GM21825 (cell line): Measurements from ENCODE around the gene CRISPLD2.

ENCODE experiments used
- ATAC-seq: cut with Tn5 transposase; IDR thresholded peaks from one replicate; pipeline ENCODE4 v1.9.1; 2021; ENCODE audit warnings: mild to moderate bottlenecking, moderate library complexity; ENCODE audit not compliant: unreplicated experiment

Gene CRISPLD2

GRCh38 chr16:84881702-84882521 lies 62.1 kb downstream of the CRISPLD2 start:
- ATAC-seq, result no peak

GRCh38 chr16:84883301-84883700 lies 63.5 kb downstream of the CRISPLD2 start:
- no peak for ATAC-seq

DNA sequence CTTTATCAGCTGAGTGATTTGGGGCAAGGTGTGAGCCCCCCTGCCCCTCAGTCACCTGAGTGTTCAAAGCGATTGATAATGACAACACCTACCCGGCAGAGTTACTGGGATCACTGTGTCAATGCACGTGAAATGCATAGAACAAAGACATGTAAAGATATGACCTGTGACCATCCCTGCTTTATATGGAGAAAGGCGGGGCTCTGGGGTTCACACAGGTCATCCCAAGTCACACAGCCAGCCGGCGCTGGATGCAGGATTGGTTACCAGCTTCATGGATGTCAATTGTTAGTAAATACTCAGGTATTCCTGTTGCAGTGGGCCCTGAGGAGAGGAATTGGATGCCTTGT lies 64.4 kb downstream of the CRISPLD2 start:
- ATAC-seq, result no peak

DNA sequence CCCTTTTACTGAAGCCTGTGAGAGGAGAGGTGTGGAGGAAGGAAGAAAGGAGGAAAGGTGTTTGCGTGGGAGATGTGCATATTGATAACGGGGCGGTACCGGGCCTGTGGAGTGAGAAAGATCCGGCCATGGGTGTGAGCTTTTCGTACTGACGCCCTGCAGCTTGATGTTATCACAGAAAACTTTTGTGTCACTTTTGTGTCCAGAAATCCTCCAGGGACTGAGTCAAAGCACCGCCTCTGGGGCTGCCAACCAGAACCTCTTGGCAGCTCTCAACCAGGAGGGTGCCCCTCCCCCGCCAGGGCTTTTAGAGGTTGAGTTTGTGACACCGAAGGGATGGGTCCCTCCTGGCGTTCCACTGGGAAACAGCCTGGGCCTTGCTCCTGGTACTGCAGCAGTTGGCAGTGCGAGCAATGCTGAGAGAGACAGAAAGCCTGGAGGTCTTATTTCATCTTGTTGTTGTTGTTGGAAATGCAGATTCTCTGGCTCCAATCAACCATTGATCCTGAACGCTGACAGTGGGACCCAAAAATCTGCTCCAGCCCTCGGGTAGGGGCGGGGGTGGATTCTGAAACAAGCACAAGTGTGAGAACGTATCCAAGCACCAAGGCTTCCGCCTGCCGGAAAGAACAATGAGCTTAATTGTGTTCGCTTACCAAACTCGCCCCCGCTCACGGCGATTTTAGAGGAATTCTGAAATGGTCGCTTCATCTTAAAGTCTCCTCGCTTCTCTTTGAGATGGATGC lies 65.0 kb downstream of the CRISPLD2 start:
- no peak for ATAC-seq

- ATAC-seq, result no peak
Measured at GRCh38 chr16:84885342-84885910, 65.6 kb downstream of the CRISPLD2 start.

DNA sequence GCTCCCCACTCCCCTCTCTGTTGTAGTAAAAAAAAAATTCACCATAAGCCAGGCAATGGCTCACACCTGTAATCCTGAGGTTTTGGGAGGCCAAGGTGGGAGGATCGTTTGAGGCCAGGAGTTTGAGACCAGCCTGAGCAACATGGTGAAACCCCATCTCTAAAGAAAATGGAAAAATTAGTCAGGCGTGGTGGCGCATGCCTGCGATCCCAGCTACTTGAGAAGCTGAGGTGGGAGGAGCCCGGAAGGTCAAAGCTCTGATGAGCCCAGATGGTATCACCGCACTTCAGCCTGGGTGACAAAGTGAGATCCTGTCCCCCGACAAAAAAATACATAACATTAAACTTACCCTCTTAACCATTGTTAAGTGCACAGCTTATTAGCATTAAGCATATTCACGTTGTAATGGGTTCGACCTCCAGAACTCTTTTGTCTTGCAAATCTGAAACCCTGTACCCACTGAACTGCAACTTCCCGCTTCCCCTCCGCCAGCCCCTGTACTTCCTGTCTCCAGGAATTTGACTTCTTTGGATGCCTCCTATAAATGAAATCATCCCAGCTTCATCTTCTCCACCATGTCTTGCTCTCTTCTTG lies 66.8 kb downstream of the CRISPLD2 start:
- ATAC-seq, result no peak

GRCh38 chr16:84887207-84887606 lies 67.4 kb downstream of the CRISPLD2 start:
- no peak for ATAC-seq

DNA sequence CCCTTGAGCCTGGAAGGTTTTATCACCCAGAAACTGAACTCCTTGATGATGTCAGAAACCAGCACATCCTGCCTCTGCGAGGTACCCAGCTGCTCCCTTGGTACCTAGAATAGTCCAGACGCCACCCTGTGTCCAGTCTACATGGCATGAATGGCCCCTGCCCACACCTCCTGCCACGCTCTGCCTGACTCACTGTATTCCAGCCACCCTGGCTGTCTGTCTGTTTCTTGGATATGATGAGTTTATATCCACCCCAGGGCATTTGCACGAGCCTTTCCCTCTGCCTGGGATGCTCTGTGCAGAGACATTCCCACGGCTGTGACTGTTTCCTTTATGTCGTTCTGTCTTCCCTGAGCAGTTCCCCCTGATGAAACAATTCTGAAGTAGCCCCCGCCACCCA lies 68.7 kb downstream of the CRISPLD2 start:
- no peak for ATAC-seq

- ATAC-seq, result no peak
Measured at GRCh38 chr16:84889066-84889465, 69.3 kb downstream of the CRISPLD2 start.

GRCh38 chr16:84890427-84890826 lies 70.6 kb downstream of the CRISPLD2 start:
- no peak for ATAC-seq

DNA sequence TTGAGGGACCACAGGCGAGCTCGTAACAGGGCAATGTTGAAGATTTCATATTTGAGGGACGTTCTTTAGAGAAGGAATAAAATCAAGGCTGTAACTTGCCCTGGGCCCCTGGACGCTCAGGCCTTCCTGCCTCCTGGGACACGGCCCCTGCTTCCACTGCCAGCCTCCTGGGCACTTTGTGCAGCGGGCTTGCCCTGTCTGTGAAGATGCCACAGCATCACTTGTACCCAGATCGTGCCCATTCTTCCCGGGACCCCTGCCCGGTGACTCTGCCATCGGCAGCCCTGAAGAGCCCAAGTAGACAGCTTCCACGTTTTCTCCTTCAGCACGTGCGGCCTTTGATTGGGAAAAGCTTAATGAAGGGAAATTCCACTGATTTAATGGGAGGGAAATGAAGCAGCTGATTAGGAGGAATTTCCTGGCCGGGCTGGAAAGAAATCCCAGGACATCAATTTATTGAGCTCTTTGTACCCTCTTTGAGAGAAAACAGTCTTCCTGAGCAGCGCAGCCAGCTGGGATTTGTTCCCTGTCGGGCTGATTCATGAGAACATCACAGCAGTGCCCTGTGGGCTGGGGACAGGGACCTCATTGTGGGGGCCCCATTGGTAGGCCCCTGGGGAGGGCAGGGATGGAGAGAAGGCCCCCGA lies 71.5 kb downstream of the CRISPLD2 start:
- ATAC-seq, result no peak

DNA sequence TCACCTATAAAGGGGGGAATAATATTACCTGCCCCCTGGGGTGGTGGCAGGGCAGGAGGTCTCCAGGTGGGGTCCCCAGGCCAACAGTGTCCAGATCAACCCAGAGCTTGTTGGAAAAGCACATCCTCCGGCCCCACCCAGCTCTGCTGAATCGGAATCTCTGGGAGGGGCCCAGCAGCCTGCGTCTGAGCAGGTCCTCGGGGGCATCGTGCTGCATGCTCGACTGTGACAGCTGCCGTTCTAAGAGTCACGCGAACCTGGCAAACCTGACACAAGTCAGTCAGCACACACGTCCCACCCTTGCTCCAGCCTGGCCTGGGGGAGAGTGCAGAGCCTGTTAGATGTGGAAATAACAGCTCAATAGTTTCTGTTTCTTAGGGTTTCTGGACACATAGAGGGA lies 72.3 kb downstream of the CRISPLD2 start:
- no peak for ATAC-seq

DNA sequence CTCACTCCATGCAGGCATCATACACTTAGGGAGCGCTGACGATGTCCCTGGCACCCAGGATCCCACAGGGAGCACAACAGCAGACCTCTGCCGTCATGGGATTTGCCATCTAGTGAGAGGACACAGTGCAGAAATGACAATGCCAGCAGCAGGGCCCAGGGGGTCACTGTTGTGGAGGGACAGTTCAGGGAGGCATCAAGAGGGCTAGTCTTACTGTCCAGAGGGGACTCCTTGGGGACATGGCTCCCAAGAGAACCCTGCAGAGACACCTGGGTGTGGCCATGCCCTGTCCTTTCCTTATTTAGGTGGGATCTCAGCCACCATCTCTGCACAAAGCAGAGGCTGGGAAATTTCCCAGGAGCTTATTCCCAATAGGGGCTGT lies 73.7 kb downstream of the CRISPLD2 start:
- ATAC-seq, result no peak

DNA sequence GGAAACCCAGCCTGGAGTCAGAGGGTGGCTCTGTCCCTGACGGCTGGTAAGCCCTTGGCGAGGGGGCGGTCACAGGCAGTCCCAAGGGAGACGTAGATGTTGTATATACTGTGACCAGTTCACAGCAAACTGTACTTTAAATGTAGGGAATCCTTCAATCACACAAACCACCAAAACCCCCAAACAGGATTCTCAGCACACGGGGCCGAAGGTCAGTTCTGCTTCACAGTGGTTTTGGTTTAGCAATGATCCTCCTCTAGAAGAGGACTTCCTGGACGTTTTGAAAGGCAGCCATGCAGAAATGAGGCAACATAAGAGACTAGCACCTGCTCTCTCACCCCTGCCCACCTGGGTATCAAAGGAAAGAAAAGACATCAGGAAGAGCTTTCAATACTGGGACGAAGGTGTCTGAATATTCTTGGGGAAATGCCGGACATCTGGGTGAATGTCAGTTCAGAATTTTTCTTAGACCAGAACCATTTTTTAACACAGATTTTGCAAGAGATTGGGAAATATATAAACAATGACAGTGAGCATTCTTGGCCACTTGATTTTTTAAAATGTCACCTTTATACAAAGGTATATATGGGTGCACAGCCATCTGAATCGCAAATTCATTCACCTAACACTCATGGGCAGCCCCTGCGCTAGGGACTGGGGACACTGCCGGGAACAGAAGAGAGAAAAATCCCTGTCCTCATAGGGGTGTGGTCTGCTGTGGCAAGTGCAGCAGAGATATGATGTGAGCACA lies 74.2 kb downstream of the CRISPLD2 start:
- ATAC-seq, result no peak

- no peak for ATAC-seq
Measured at GRCh38 chr16:84895016-84895415, 75.2 kb downstream of the CRISPLD2 start.

GRCh38 chr16:84896847-84897246 lies 77.1 kb downstream of the CRISPLD2 start:
- no peak for ATAC-seq

GRCh38 chr16:84897911-84898377 lies 78.2 kb downstream of the CRISPLD2 start:
- ATAC-seq, result no peak

GRCh38 chr16:84898447-84898846 lies 78.7 kb downstream of the CRISPLD2 start:
- ATAC-seq, result no peak

DNA sequence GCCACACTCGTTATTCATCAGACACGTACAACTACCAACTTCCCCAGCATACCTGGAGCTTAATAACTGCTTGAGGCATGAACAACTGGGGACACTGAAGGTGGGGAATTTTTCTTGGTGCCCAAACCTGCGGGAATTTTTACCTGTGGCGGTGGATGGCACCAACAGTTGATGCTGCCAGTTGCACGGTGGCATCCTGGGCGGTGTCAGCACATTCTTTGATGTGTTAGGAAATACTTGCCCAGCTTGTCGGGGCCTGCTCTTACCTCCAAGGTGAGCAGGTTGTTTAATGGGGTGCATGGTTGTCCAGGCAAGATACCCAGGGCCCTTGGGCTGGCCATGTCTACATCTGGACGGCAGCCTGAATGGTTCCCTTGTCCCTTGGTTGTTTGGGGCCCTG lies 79.6 kb downstream of the CRISPLD2 start:
- no peak for ATAC-seq

GRCh38 chr16:84905965-84906460 lies 86.2 kb downstream of the CRISPLD2 start:
- ATAC-seq, result no peak
